DMS153 treated with DMSO at 0.1 percent for 48 hours (cell line): ENCODE results near the gene OR51I2.

Source experiments
- DNase-seq: peaks from one replicate; lab custom pipeline; 2025; ENCODE audit not compliant: unreplicated experiment; lab: John Stamatoyannopoulos, UW

OR51I2 gene

GRCh38 chr11:5505363-5506048 is 56.4 kb downstream of the OR51I2 start:
- no peak for DNase-seq
